ENCODE data around the gene NCKAP5.

NCKAP5 gene

DNA sequence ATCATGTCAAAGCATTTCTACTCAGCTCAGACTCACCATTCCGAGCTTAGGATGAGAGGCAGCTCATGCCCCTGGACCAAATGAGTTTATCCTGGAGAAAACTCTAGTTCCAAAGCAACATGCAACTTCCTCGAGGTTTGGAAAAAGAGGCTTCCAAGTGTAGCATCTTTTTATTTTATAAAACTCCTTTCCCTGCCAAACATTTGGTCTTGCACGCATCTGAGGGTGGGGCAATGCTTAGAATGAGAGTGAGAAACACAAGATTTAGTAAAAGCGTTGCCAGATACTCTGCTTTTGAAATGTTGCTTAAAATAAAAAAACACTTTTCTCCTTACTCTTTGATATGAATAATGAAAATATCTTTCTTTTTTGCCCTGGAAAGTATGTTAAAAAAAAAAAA, 151.5 kb downstream of the NCKAP5 start:
- no peak overlapping the region for H3K18ac ChIP-seq (ENCODE audit: low read length)
- no peaks in the 10 kb centered on the region for H3K27me3 ChIP-seq (ENCODE audit: insufficient read depth, low read length)
- H4K8ac ChIP-seq (ENCODE audit: low read depth, low read length): no peak overlapping the region
- H3K23ac ChIP-seq (ENCODE audit: low read length): no peak overlapping the region
- no peak overlapping the region for H3K4ac ChIP-seq (ENCODE audit: low read depth, low read length)
- no peak overlapping the region for H2AK5ac ChIP-seq (ENCODE audit: low read length)
- no peak overlapping the region for H2BK5ac ChIP-seq (ENCODE audit: low read depth, low read length, poor library complexity)
- no CpG with 5 or more reads among the region's 4 CpGs for WGBS (ENCODE audit: extremely low coverage, insufficient coverage, insufficient read length)
- no peaks in the 10 kb centered on the region for H3K9me3 ChIP-seq (ENCODE audit: insufficient read depth, low read depth, low read length)
- H3K27ac ChIP-seq (ENCODE audit: low read depth, low read length): no peak overlapping the region
- no peak for DNase-seq
- no peak overlapping the region for H3K4me3 ChIP-seq (ENCODE audit: low read depth, low read length)
- H3K79me2 ChIP-seq (ENCODE audit: control insufficient read depth, insufficient read depth, low read length, poor library complexity): no peaks in the 10 kb centered on the region
- H2BK120ac ChIP-seq (ENCODE audit: insufficient read depth, low read length, poor library complexity): no peak overlapping the region
- H2BK12ac ChIP-seq (ENCODE audit: low read length): no peak overlapping the region
- no peak overlapping the region for H3K14ac ChIP-seq (ENCODE audit: low read length)
- no peaks in the 10 kb centered on the region for H3K4me1 ChIP-seq (ENCODE audit: control insufficient read depth in 1 of 2, insufficient read depth in 2 of 2, low read length in 2 of 2)
- no peak overlapping the region for H3K9ac ChIP-seq (ENCODE audit: low read length)
- H4K91ac ChIP-seq (ENCODE audit: low read depth, low read length): no peak overlapping the region
- no peaks in the 10 kb centered on the region for H3K36me3 ChIP-seq (ENCODE audit: control insufficient read depth in 1 of 2, insufficient read depth in 2 of 2, low read length in 2 of 2)
- H3K4me2 ChIP-seq (ENCODE audit: low read length): no peak overlapping the region
- H3K79me1 ChIP-seq (ENCODE audit: low read length): no peaks in the 10 kb centered on the region
- H2AFZ ChIP-seq (ENCODE audit: insufficient read depth, low read length, poor library complexity): no peak overlapping the region
- H4K12ac ChIP-seq (ENCODE audit: low read depth, low read length): no peak overlapping the region

DNA sequence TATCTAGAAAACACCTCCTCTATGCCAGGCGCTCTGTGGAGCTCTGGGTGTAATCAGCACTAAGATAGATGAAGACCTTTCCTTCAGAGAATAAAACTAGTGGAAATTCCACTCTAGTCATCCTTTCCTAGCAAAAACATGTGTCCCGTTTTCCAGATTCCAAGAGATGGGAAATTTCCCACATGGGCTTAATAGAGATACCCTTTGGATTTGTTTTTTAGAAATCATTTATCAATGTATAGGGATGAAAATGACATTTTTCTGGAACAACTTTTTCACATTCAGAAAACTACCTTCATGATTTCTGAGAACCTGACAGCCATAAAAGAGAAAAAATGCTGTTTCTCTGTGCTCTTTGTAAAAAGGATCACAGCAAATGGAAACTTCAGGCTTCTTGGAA, 152.1 kb downstream of the NCKAP5 start:
- Histone ChIP-seq H3K27ac (ENCODE audit: low read depth, low read length) (no peak overlapping the region), H4K12ac (ENCODE audit: low read depth, low read length) (no peak overlapping the region), H3K4me1 (ENCODE audit: control insufficient read depth in 1 of 2, insufficient read depth in 2 of 2, low read length in 2 of 2) (no peaks in the 10 kb centered on the region), H3K79me2 (ENCODE audit: control insufficient read depth, insufficient read depth, low read length, poor library complexity) (no peaks in the 10 kb centered on the region), H3K4me3 (ENCODE audit: low read depth, low read length) (no peak overlapping the region), H4K8ac (ENCODE audit: low read depth, low read length) (no peak overlapping the region), H3K27me3 (ENCODE audit: insufficient read depth, low read length) (no peaks in the 10 kb centered on the region), H3K9ac (ENCODE audit: low read length) (no peak overlapping the region), H3K4ac (ENCODE audit: low read depth, low read length) (no peak overlapping the region), H4K91ac (ENCODE audit: low read depth, low read length) (no peak overlapping the region), H2BK120ac (ENCODE audit: insufficient read depth, low read length, poor library complexity) (no peak overlapping the region), H3K4me2 (ENCODE audit: low read length) (no peak overlapping the region), H3K14ac (ENCODE audit: low read length) (no peak overlapping the region), H3K79me1 (ENCODE audit: low read length) (no peaks in the 10 kb centered on the region), H3K23ac (ENCODE audit: low read length) (no peak overlapping the region), H3K18ac (ENCODE audit: low read length) (no peak overlapping the region), H2AK5ac (ENCODE audit: low read length) (no peak overlapping the region), H2BK5ac (ENCODE audit: low read depth, low read length, poor library complexity) (no peak overlapping the region), H2AFZ (ENCODE audit: insufficient read depth, low read length, poor library complexity) (no peak overlapping the region), H2BK12ac (ENCODE audit: low read length) (no peak overlapping the region), H3K36me3 (ENCODE audit: control insufficient read depth in 1 of 2, insufficient read depth in 2 of 2, low read length in 2 of 2) (no peaks in the 10 kb centered on the region), H3K9me3 (ENCODE audit: insufficient read depth, low read depth, low read length) (no peaks in the 10 kb centered on the region)
- no peak for DNase-seq
- no CpG with 5 or more reads among the region's 2 CpGs for WGBS (ENCODE audit: extremely low coverage, insufficient coverage, insufficient read length)

DNA sequence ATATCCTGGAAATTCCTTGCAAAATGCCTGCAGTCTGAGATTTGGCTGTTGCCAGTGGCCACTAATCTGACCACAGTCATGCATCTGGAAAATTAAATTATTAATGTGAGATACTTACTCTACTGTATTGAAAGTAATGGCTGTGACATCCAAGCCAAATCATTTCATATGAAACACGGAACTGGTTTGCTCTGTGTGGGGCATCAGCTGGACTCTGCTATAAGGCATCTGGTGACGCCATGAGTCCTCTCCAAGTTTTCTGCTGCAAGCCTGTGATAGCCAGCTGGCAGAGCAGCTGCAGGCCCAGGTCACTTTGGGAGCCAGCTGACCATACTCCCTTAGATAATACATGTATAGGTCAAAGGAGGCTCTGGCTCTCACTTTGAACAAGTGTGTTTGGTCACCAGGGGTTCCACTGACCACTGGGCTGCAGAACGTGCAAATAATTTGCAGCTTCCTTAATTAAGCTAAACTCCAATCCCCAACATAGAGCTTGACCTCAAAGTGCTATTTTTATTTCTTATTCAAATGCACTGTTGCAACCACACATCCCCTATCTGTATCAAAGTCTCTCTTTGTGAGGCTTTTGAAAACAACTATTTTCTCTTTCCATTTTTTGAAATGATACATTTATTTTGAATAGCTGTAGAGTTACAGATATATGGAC, 152.9 kb downstream of the NCKAP5 start:
- Histone ChIP-seq H3K9ac (ENCODE audit: low read length) (no peak overlapping the region), H3K9me3 (ENCODE audit: insufficient read depth, low read depth, low read length) (no peaks in the 10 kb centered on the region), H2BK120ac (ENCODE audit: insufficient read depth, low read length, poor library complexity) (no peak overlapping the region), H4K8ac (ENCODE audit: low read depth, low read length) (no peak overlapping the region), H2AK5ac (ENCODE audit: low read length) (no peak overlapping the region), H3K4me3 (ENCODE audit: low read depth, low read length) (no peak overlapping the region), H3K4ac (ENCODE audit: low read depth, low read length) (no peak overlapping the region), H3K4me1 (ENCODE audit: control insufficient read depth in 1 of 2, insufficient read depth in 2 of 2, low read length in 2 of 2) (no peaks in the 10 kb centered on the region), H3K27ac (ENCODE audit: low read depth, low read length) (no peak overlapping the region), H2BK12ac (ENCODE audit: low read length) (no peak overlapping the region), H2AFZ (ENCODE audit: insufficient read depth, low read length, poor library complexity) (no peak overlapping the region), H3K14ac (ENCODE audit: low read length) (no peak overlapping the region), H3K79me2 (ENCODE audit: control insufficient read depth, insufficient read depth, low read length, poor library complexity) (no peaks in the 10 kb centered on the region), H3K4me2 (ENCODE audit: low read length) (no peak overlapping the region), H3K18ac (ENCODE audit: low read length) (no peak overlapping the region), H4K12ac (ENCODE audit: low read depth, low read length) (no peak overlapping the region), H2BK5ac (ENCODE audit: low read depth, low read length, poor library complexity) (no peak overlapping the region), H4K91ac (ENCODE audit: low read depth, low read length) (no peak overlapping the region), H3K36me3 (ENCODE audit: control insufficient read depth in 1 of 2, insufficient read depth in 2 of 2, low read length in 2 of 2) (no peaks in the 10 kb centered on the region), H3K23ac (ENCODE audit: low read length) (no peak overlapping the region), H3K79me1 (ENCODE audit: low read length) (no peaks in the 10 kb centered on the region), H3K27me3 (ENCODE audit: insufficient read depth, low read length) (no peaks in the 10 kb centered on the region)
- DNase-seq: no peak
- WGBS (ENCODE audit: extremely low coverage, insufficient coverage, insufficient read length): no CpG with 5 or more reads among the region's 3 CpGs

DNA sequence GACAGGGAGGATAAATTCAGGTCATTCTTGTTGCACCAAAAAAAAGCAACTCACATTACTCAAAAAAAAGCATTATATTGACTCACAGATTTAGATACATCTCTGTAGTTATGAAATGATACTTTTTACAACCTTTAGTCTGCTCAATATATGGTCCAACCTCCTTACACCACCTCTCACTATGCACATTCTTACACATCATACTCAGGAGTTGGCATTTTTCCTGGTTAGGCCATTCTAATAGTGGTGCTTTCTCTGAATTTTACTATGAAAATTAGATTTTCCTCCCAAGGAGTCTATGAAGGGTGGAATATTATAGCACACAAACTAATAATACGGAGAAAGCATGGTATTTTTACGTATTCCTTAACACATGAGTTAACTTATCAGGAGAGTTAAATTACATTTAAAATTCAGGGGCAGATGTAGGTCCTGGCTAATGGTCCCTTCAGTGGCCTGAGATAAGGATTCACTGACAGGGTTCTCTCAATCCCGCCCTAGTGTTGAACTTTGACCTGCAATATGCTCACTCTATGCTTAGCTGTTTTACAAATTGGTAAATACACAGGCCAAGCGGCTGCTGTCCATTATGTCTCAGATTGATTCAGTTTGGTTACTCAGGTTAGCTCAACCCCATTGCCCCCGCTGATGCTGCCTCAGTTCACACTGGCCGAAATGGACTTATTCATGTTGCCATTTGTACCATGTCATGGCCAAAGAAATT, 153.6 kb downstream of the NCKAP5 start:
- H3K4me1 ChIP-seq (ENCODE audit: control insufficient read depth in 1 of 2, insufficient read depth in 2 of 2, low read length in 2 of 2): no peaks in the 10 kb centered on the region
- no peaks in the 10 kb centered on the region for H3K9me3 ChIP-seq (ENCODE audit: insufficient read depth, low read depth, low read length)
- no peak overlapping the region for H2BK12ac ChIP-seq (ENCODE audit: low read length)
- H3K23ac ChIP-seq (ENCODE audit: low read length): no peak overlapping the region
- no peak for DNase-seq
- no peak overlapping the region for H3K4ac ChIP-seq (ENCODE audit: low read depth, low read length)
- no peak overlapping the region for H2AFZ ChIP-seq (ENCODE audit: insufficient read depth, low read length, poor library complexity)
- WGBS (ENCODE audit: extremely low coverage, insufficient coverage, insufficient read length): no CpG with 5 or more reads among the region's 6 CpGs
- H4K91ac ChIP-seq (ENCODE audit: low read depth, low read length): no peak overlapping the region
- no peak overlapping the region for H3K18ac ChIP-seq (ENCODE audit: low read length)
- H2AK5ac ChIP-seq (ENCODE audit: low read length): no peak overlapping the region
- no peaks in the 10 kb centered on the region for H3K27me3 ChIP-seq (ENCODE audit: insufficient read depth, low read length)
- H3K4me3 ChIP-seq (ENCODE audit: low read depth, low read length): no peak overlapping the region
- no peak overlapping the region for H3K14ac ChIP-seq (ENCODE audit: low read length)
- no peak overlapping the region for H3K4me2 ChIP-seq (ENCODE audit: low read length)
- H2BK120ac ChIP-seq (ENCODE audit: insufficient read depth, low read length, poor library complexity): no peak overlapping the region
- no peaks in the 10 kb centered on the region for H3K79me2 ChIP-seq (ENCODE audit: control insufficient read depth, insufficient read depth, low read length, poor library complexity)
- H3K36me3 ChIP-seq (ENCODE audit: control insufficient read depth in 1 of 2, insufficient read depth in 2 of 2, low read length in 2 of 2): no peaks in the 10 kb centered on the region
- no peak overlapping the region for H4K12ac ChIP-seq (ENCODE audit: low read depth, low read length)
- H3K79me1 ChIP-seq (ENCODE audit: low read length): no peaks in the 10 kb centered on the region
- H4K8ac ChIP-seq (ENCODE audit: low read depth, low read length): no peak overlapping the region
- no peak overlapping the region for H2BK5ac ChIP-seq (ENCODE audit: low read depth, low read length, poor library complexity)
- no peak overlapping the region for H3K27ac ChIP-seq (ENCODE audit: low read depth, low read length)
- no peak overlapping the region for H3K9ac ChIP-seq (ENCODE audit: low read length)
